NCI-H82 treated with DMSO at 0.1 percent for 48 hours (cell line): ENCODE results near the gene PRKACB.
A peak's percentile ranks its signal among the peaks of the same experiment; 100 is the strongest.

Experiments
- DNase-seq: peaks from one replicate; lab custom pipeline; 2025; ENCODE audit not compliant: unreplicated experiment; lab: John Stamatoyannopoulos, UW

Gene PRKACB

DNA sequence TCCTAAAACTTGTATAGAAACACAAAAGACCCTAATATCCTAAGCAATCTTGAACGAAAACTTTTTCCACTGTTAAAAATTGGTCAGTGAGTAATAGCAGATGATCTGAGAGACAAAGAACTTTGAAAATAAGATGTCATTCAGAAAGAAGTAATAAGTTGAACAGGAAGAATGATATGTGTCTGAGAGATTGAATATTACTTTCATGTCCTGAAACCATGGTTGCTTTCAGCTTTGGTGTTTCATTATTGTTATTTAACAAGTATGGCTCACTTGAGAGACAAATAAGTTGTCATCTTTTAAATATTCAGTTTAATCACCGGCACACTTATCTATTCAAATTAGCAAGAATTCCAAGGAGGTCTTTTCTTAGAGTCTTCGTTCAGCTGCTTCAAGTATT is 11.4 kb downstream of the PRKACB start:
- DNase-seq = no peak

DNA sequence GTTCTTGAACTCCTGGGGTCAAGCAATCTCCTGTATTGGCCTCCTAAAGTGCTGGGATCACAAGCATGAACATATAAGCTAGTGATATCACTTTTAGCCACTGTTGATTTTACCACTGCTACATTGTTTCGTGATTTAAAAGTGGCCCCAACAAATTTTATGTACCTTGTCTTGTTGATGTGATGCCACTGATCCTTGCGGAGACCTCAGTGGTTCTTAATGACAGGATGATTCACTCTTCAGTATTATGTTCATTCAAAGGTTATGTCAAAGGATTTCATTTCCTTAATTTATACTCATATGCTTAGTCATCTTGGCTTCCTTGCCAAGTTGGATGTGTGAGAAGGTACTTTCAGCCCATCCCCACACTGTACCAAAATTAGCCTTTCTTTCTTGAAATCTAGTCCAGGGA is 12.1 kb downstream of the PRKACB start:
- DNase-seq = no peak

- DNase-seq = no peak
Observed at GRCh38 chr1:84159533-84160240, 15.6 kb downstream of the PRKACB start.

- no peak for DNase-seq
Observed at GRCh38 chr1:84162295-84162694, 18.2 kb downstream of the PRKACB start.

- no peak for DNase-seq
Observed at GRCh38 chr1:84163123-84163931, 19.3 kb downstream of the PRKACB start.

- no peak for DNase-seq
Observed at GRCh38 chr1:84164161-84164560, 20.1 kb downstream of the PRKACB start.

DNA sequence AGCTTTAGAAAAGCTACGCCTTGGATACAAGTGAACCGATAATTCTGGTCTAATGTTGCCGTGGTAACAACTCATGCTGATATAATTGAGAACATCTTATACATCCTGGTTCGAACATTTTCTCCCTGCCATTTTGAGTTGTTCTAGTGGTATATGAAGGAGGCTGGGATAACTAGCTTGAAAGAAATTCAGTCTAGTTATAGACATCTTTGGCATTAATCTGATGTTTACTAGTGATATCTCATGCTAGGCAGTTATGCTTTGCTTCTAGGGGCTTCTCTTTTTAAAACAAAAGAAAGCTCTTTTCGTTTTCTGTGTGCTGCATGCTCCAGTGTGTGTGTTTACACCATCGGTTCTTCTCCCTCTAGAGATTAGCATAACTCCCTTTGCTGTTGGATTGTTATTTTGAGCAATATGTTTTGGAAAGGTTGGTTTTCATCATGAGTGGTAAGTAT is 20.5 kb downstream of the PRKACB start:
- DNase-seq = no peak

- DNase-seq = no peak
Observed at GRCh38 chr1:84165601-84166000, 21.5 kb downstream of the PRKACB start.

DNA sequence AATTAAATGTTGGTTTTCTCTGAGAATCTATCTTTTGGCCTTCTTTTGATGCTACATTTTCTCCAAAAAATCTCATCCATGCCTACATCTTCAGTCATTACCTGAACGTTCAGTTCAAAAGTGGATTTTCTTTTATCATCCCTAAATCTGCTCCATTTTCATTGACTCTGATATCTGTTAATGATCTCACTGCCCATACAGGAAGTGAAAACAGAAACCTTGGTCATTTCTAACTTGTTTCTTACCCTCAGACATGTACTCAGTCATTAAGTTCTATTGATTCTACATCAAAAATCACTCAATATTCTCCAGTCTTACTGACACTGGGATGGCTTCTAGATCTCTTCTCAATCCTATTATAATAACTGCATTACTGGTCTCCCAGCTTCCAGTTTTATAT is 22.7 kb downstream of the PRKACB start:
- peak; percentile 12 for DNase-seq

DNA sequence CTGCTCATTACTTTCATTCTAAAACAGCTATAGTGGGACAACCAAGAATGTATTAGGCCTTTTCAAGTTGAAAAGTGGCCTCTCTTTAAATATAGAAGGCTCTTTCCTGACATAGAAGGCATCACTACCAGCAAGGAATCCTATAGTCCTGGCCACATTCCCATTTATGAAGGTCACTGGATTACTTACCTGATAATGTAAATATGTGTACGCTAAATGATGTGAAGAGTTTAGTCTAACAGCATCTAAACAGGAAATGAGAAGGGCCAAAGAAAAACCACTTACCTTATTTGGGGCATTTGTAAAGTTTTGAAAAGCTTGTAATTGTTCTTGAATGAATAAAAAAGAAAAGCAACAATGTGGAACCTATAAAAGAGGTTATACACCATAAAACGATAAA is 24.7 kb downstream of the PRKACB start:
- no peak for DNase-seq

- DNase-seq = no peak
Observed at GRCh38 chr1:84170171-84170570, 26.1 kb downstream of the PRKACB start.

DNA sequence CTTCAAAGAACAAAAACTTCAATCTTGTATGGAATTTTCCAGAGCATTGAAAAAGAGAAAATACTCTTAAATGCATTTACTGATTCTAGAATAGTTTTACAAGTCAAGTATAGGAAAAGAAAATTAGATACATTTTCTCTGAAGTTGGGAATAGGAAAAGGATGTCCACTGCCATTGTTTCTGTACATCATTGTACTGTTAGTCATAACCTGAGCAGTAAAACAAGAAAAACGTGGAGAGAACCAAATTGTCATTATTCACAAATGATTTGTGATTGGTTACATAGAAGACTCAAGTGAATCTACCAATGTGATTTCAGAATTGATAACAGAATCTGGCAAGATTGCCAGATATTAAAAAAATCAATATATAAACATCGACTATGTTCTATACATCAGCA is 27.4 kb downstream of the PRKACB start:
- DNase-seq = no peak

DNA sequence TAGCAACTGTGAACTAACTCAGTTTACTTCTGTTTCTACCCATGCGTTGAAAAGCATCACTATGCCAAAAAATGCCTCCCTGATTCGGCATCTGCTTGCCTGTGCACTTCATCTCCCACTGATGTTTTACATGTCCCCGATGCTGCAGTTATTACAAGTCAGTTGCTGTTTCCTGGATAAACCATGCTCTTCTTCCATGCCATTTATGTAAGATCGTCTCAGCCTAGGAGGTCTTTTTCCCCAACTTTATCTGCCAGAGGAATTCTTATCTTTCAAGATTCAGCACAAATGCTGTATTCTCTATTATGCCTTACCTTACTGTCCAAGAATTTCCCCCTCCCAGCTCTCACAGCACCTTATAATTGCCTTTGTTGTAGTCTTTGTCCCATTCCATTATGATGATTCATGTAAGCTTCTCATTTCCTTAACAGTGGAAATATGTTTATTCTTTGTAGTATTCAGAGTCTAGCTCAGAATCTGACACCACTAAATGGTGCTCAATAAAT is 30.0 kb downstream of the PRKACB start:
- DNase-seq = no peak

GRCh38 chr1:84181350-84182005 is 37.4 kb downstream of the PRKACB start:
- no peak for DNase-seq

DNA sequence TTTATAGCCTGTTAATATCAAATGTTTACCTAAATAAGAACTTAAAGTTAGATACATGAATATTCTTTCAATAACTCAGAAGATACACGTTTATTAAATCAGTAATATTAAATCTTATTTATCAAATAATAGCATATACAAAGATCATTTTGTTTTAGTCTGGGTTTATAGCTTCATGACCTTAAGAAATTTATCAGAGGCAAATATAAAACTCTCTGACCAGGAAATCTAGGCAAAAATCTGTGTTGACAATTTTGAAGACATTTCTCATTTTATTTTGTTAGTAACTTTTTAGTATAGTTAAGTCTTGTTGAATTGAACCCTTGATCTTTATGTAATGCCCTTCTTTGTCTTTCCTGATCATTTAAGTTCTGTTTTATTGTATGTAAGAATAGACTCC is 46.4 kb downstream of the PRKACB start:
- DNase-seq = no peak

DNA sequence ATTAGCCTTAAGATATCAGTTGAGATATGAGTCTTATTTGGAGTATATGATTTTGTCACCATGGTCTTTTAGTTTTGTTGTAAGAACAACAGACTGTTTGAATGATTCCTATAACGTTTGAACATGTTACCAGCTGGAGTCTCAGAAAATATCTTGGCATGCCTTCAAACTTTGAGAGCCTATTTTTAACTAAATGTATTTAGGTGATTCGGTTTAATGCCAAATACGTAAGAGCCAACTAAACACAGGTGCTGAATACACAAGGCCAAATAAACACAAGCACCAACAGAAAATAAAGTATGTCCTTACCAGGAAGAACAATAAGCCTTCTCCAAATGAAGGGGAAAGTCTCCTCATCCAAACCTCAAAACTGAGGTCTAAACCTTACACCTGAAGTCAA is 48.6 kb downstream of the PRKACB start:
- DNase-seq = no peak

GRCh38 chr1:84198832-84199231 is 54.8 kb downstream of the PRKACB start:
- no peak for DNase-seq

- no peak for DNase-seq
Observed at GRCh38 chr1:84199257-84199656, 55.2 kb downstream of the PRKACB start.

DNA sequence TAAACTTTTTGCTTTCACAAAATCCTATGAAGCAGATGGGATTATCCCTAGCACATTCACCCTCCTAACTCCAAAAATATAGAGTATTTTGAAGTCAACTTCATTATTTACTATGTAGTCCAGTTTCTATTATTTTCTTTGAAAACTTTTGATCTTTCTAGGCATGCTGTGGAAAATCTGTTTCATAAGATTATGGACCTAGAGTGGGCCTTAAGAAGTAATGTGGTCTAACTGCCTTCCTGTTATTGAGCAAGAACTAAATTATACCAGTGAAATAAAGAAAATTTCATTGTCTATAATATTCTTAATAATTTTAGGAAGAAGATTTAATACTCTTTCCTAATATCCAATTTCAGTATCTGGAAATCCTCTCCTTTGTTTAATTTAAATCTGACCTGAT is 58.1 kb downstream of the PRKACB start:
- no peak for DNase-seq

- DNase-seq = no peak
Observed at GRCh38 chr1:84206375-84206774, 62.3 kb downstream of the PRKACB start.

DNA sequence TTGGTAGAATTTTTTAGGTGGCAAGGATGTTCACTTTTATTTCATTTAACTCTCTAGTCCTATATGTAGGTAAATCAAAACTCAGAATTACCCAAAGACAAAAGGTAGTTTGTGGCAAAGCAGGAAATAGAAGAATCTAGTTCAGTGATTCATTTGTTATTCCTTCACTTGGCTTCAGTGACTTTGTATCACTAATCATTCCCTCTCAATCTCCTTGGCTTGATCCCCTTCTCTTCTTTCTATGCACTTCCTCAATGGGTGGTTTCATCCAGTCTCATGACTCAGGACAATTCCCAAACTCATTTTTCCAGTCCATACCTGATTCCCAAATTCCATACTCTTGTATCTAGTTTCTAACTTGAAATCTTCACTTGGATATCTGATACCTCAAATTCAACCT is 64.9 kb downstream of the PRKACB start:
- no peak for DNase-seq
